RPMI8226 (cell line): Measurements from ENCODE around the gene SBF2.

Source experiments
- DNase-seq: peaks from one replicate; pipeline ENCODE4 v3.0.0-alpha.2; 2015

The SBF2 gene

DNA sequence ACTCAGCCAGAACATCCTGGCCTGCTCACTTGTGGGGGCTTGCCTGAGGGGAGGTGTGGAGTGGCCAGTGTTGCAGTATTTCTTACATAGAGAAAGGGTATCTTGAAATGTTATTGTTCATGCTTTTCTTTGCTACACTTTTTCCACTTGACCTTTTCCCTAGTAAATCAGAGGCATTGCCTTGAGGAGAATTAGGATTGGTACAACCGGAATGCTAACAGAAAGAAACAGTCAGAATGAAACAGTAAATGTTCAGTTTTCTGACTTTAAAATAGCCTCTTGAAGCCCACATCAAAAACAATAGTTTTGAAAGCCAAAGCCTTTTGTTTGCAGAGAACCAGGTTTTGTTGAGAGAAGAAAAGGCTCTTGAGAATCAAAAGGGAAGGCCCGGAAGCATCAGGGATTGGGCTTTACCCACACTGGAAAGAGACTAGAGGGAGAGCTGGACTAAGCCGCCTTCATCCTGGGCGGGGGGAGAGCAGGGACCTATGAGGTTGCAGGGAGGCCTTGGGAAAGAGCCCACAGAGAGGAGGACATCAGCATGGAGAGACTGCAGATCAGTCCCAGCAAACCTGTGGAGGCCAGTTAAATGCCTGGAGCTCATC, 23.2 kb upstream of the SBF2 start:
- DNase-seq, result no peak

DNA sequence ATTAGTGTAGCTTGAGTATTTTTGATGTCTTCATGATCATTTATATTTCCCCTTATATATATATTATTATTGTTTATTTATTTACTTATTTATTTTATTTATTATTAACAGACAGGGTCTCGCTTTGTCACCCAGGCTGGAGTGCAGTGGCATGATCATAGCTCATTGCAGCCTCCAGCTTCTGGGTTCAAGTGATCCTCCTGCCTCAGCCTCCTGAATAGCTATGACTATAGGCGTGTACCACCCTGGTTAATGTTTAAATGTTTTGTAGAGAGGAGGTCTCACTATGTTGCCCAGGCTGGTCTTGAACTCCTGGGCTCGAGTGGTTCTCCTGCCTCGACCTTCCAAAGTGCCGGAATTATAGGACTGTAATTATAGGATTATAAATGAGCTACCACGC, 21.1 kb upstream of the SBF2 start:
- DNase-seq, result no peak

DNA sequence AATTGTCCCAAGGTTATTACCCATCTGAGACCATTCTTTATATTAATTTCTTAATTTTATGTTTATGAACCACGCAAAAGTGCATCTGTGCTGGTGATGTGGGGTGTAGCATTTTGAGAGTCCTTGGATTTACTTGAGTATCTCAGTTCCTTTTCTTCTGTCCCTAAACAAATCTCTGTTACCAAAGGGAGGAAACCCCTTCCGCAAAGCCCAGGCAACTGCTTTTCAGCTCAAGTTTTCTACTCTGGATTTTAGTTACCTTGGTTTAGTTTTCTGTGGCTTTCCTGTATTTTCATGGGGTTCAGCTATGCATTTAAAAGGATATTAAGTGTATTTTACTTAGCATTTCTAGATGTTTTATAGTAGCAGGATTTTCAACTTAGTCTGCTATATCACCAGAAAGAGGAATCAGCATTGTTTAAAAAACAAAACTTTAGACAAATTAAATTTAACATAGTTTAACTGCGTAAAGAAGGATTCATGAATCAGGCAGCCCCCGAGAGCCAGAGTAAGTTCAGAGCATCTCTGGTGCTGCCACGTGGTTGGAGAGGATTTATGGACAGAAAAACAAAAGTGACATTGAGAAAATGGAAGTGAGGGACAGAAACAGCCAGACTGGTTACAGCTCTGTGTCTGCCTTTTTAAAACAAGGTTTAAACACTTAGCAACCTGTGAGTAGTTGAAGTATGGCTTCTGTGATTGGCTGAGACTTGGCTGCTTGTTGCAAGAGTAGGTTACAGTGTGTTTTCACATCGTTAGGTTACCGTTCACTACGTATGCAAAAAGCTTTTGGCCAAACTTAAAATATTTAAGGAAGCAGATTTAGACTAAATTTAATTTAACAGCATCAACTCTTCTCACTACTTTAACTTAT, 20.4 kb upstream of the SBF2 start:
- peak; percentile 48 for DNase-seq

- DNase-seq, result no peak
These were observed 17.8 kb upstream of the SBF2 start for GRCh38 chr11:10311802-10312201.

DNA sequence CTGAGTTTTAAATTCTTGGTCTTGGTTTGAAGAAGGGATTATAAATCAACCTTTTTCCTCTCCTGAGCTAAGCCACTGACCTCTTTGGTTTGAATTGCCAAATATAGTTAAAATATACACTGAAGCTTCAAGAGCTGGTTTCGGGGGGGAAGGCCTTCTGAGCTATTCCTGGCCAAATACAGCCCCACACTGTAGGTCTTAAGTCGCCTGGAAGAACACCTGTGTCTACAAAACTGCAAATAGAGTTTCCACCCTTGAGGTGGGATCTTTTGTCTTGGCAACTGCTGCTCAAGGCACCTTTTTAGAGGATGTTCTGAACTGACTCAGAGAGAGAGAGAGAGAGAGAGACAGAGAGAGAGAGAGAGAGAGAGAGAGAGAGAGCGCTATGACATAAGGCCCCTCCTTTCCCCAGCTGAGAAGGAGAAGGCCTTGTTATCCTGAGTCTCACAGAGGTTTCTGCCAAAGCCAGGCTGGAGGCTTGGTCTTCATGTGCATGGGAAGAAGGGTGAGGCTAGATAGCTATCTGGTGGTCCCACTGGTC, 16.4 kb upstream of the SBF2 start:
- DNase-seq, result peak; percentile 83

DNA sequence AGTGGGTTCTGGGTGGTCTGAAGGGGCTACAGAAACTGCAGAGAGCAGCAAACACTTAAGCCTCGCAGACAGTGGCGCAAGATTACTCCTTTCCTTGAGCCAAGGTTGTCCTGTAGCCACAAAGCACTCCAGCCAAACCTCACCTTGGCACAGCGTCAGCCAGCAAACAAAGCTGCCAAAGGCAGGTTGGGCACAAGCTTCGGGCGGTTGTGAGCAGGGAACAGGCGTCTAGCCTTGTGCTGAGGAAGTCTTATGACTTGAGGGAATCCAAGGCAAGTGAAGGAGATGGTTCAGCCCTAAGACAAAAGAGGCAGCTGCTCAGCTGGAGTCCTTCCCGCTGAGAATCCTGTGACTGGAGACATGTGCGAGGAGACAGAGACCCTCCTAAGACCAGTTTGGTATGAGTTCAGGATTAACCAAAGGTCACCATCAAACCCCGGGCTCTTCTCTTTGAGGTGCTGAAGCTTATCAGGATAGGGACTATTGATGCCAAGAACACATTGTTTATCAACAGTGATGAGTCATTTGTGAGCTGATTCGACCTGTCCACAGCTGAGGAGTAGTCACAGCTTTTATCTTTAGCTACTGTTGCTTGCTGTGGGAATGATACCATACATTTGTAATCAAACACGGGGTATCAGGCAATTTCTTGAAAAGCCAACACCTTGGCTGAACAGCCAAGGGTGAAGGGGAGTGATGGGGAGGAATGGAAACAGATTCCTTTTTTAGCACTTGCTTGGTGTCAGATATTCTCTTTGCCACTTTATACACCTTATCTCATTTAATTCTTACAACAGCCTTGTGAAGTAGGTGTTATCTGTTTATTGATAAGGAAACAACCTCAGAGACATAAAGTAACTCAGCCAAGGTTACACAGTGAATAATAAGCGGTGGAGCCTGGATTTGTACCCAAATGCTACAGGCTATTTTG, 15.4 kb upstream of the SBF2 start:
- peak; percentile 83 for DNase-seq

DNA sequence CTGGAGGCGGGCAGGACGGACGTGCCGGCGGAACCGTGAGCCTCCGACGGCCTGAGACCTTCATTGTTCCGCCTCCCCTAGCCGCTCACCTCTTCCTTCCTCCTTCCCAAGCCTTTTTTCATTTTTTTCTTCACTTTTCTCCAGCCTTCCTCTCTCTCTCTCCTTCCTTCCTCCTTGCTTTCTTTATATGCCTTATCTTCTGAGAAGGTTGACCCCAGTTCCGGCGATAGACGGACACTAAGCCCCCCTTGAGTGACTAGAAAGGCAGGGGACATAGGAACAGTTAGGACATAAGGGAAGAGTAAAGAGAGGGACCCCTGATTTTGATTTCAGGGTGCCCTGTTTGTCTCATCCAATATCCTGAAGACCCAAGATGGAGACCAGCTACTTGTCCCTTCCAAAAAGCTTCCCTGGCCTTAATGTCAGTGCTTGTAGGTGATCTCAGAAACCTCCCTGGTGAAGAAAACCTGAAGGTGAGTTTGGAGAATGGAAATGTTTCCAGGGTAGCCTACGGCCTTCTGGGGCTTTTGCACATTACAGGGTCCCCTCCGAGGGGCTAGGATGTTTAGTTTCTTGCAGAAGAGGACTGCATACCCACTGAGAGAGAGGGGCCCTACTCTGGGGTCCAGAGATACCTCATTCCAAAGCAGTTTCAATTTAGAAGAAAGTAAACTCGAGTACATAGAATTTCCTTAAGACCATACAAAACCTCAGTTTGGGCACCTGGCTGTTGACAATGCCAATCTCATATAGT, 14.4 kb upstream of the SBF2 start:
- no peak for DNase-seq

GRCh38 chr11:10307400-10308200, 13.6 kb upstream of the SBF2 start:
- DNase-seq, result peak; percentile 86

DNA sequence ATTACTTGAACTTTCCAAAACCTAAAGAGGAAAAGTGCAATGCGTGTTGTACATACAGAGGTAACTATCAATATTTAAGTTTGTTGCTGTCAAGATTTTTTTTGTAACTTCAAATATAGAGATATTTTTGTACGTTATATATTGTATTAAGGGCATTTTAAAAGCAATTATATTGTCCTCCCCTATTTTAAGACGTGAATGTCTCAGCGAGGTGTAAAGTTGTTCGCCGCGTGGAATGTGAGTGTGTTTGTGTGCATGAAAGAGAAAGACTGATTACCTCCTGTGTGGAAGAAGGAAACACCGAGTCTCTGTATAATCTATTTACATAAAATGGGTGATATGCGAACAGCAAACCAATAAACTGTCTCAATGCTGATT, 13.0 kb upstream of the SBF2 start:
- no peak for DNase-seq

GRCh38 chr11:10305964-10306918, 12.2 kb upstream of the SBF2 start:
- peak; percentile 22 for DNase-seq

DNA sequence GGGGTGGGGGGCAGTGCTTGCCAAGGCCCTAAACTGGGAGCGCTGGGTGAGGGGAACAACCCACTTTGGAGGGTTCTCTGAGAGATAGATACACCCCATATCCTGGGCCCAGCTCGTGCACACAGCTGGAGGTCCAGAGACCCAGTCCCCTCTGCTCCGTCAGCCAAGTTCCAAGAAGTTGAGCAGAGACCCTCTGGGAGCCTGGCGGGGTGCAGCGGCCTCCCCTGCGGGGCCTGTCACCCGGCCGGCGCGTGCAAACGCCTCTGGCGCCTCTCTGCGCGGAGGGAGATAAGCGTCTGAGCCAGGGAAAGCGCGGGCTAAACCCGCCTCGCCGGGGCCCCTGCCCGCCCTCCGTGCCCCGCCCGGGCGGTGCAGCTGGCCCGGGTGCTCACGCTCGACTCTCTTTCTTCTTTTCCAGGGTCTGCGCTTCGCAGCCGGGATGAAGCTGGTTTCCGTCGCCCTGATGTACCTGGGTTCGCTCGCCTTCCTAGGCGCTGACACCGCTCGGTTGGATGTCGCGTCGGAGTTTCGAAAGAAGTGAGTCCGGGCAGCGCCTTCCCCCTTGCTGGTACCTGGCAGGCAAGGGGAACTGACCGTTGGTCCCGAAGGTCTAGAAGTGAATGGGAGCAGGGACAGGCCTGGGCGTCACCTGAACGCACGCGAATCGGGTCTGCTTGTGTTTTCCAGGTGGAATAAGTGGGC, 11.4 kb upstream of the SBF2 start:
- DNase-seq, result peak; percentile 47

- DNase-seq, result peak; percentile 91
These were observed 10.7 kb upstream of the SBF2 start, which contains the start of gene ADM for GRCh38 chr11:10304495-10305261. TSS of gene ADM (plus strand) at chr11:10305073. CDS start at chr11:10305701, 628 bp downstream.

DNA sequence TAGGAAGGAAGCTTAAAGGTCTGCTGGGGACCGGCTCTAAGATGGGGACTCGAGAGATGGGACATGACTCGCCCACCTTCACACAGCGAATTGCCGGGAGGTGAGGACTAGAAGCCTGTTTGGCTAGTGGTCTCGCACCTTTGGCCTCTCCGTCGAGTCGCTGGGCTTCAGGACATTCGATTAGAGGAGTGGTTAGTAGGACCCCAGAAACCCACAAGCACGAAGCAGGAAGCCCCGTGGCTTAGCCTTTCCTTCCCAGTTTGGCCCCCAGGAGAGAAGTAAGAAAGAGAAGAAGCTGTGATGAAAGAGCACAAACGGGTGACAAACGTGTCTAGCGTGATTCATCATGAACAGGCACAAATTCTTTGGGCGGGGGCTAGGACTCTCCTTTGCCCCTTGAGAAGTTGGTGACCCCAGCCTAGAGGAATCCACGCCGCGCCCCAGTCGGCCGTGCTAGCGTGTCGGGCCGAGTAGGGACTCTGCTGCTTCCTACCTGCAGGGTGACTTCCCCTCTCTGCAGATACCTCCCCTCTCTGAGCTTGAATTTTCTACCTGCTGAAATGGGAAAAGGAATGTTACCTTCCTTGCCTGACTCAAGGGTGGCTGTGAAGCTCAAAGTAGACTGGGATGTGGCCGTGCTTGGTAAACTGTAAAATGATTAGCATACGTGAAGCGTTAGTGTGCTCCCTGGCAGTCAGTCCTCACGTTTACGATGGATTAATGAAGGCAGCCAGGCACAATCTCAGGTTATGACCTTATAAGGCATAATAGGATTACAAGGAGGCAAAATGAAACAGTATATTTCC, 9.7 kb upstream of the SBF2 start:
- peak; percentile 54 for DNase-seq

DNA sequence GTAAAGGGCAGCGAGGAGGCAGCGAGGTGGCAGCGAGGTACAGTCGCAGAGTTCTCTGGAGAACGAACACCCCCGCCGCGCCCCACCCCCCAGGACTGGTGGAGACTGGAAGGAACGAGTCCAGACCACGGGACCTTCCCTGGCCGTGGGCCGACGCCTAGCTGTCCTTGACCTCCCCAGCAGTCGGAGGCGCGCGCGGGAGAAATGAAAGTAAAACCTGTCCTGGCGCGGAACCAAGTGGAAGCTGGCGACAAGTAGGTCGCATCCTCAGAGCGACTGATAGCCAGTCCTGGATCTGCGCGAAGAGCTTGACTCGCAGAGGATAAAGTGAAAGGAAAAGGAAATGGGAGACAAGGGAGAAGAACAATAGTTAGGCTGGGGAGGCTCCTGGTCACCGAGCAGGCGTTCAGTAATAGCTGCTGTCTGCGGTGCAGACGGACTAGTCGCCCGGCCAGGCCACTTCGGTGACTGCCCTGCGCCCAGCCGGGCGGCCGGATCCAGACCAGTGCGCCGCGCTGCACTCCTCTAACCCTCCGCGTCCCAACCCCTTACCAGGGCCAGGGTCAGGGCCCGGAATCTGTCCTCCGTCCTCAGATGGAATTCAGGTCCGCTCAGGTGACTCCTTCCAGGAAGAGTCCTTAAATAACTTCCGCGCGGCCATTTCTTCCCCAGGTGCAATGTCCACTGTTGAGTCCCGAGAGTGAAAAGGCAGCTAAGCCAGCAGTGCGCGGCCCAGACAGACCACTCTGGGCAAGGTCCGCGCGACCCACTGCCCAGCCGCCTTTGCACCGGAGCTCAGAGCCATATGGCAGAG, 8.9 kb upstream of the SBF2 start:
- DNase-seq, result peak; percentile 89

- no peak for DNase-seq
These were observed 8.3 kb upstream of the SBF2 start for GRCh38 chr11:10302359-10302743.

- no peak for DNase-seq
These were observed 7.8 kb upstream of the SBF2 start for GRCh38 chr11:10301656-10302358.
